Psoas muscle (tissue), 8 donors: ENCODE measurements around the gene EXOC3. TPM values are rescaled to one million over a fixed set of nuclear protein-coding genes. Genes with fewer than 3 reads are reported as not detected.

Experiments
- ATAC-seq, 4 donors: fragments of 200-7000 bp; cut with Tn5 transposase; one replicate each; pipeline ENCODE4 v1.9.1; 2020; ENCODE audit warnings: moderate library complexity in 3 of 4, mild to moderate bottlenecking in 2 of 4
- DNase-seq, 2 donors: peaks; one replicate each; pipeline ENCODE4 v3.0.0-alpha.2; 2020
- H3K27ac ChIP-seq: fragments of 200-600 bp; one replicate; pipeline ENCODE4 v1.8.0; 2022
- H3K27me3 ChIP-seq, 3 donors: fragments of 200-600 bp in 1 of 3; one replicate each; pipeline versions ENCODE4 v1.6.1 to v1.8.0; 2013 to 2022; ENCODE audit warnings: low read length in 2 of 3, mild to moderate bottlenecking in 2 of 3, moderate library complexity in 1 of 3; ENCODE audit not compliant: insufficient read depth in 3 of 3
- H3K36me3 ChIP-seq, 2 donors: fragments of 200-600 bp in 1 of 2; one replicate each; pipeline versions ENCODE4 v1.6.1 to v1.8.0; 2013 to 2022; ENCODE audit warnings: low read depth in 1 of 2, mild to moderate bottlenecking in 1 of 2, moderate library complexity in 1 of 2; ENCODE audit not compliant: insufficient read depth in 1 of 2
- H3K4me1 ChIP-seq: fragments of 200-600 bp; one replicate; pipeline ENCODE4 v1.8.0; 2022
- H3K4me3 ChIP-seq: fragments of 200-600 bp; one replicate; pipeline ENCODE4 v1.8.0; 2022; ENCODE audit warnings: mild to moderate bottlenecking
- H3K9me3 ChIP-seq: fragments of 200-600 bp; one replicate; pipeline ENCODE4 v1.8.0; 2022
- WGBS, 3 donors: extraction: QIAGEN DNeasy Blood & Tissue Kit; methylation state at CpG; one replicate each; pipeline versions ENCODE4 v1.1.6 to v1.1.7; 2013; 5-methylcytosine and 5-hydroxymethylcytosine counted together
- intact Hi-C, 2 donors: fragments of 100-400 bp; cut with DNase I; formaldehyde crosslinking; loops; one replicate each; pipeline versions ENCODE4 v1.11.0 to v1.14.2; 2022
- polyA plus RNA-seq, 3 donors: library from polyadenylated mRNA; stranded (reverse); fragments of 200-250 nt; gene quantifications; one replicate each; pipeline ENCODE4 v1.2.3, GENCODE V29; 2013
- total RNA-seq, 4 donors: library from RNA; stranded (reverse); fragmentation: NEBNext Ultra II Directional in 2 of 4; extraction: Animal tissue kit (Norgen Biotek cat#: 25700) in 2 of 4; gene quantifications; one replicate each; pipeline versions ENCODE4 v1.2.1 to v1.2.4, GENCODE V29; 2021 to 2023
- TF ChIP-seq, protein P1 (sequence below): fragments of 200-600 bp; IDR thresholded peaks from one replicate; pipeline ENCODE4 v1.8.0; 2022; ENCODE audit warnings: antibody characterized with exemption
- donor health status: healthy with polysubstance abuse.
- donor health status: DM: no; HTN: no; CAD: no; lungs with moderate emphysema.
- donor health status: Bipolar disorder and iron deficiency.
- donor health status: healthy.
- donor health status: DM: yes; HTN: yes; CAD: no.
- donor health status: DM: no; HTN: no; CAD: no.
- donor health status: DM: no; HTN: no; CAD: no.
- donor health status: DM: yes; HTN: yes; CAD: no.

EXOC3 gene
- total and polyA plus RNA-seq, 7 donors, result 38.2 to 63.4 (median 56.5) TPM

DNA sequence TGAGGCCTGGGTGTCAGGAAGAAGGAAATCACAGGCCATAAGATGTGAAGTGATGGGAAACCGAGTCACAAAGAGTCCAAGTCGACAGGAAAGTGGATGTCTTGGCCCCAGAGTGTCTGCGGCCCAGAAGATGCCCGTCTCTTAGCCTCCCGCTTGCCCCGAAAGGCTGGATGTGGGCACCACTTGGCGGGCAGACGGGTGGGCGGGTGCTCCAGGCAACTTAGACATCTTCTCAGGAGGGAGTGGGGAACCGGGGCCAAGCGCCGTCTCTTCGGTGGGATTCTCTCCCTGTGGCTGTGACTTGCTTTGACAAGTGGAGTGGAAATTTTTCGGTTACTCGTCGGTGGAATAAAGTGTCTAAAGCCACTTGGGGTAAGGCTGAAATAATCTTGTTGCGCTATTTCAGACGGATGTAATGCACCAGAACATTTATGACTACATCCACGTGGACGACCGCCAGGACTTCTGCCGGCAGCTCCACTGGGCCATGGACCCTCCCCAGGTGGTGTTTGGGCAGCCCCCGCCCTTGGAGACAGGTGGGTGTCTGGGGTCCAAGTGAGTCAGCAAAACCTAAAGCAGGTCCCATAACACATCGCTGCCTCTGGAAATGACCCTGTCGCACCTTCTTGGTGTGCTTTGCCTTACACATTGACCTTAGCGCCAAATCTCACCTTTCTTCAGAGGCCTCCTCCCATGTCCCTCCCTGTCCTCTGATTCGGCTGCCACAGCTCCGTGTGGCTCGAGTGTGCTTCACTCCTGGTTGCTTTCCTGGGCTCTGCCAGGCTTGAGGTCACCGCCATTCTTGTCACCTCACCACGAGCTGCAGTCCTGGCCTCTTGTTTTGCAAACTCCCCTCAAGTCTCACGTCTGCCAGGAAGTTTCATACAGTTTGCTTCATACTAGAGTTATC, 20.4 kb upstream of the EXOC3 start:
- H3K9me3 ChIP-seq, result no peaks in the 10 kb centered on the region
- peak; percentile 2 to 39 for DNase-seq
- WGBS, 3 donors, result 73 to 74% (median 74%) methylated on average over 32 of the region's 32 CpGs

DNA sequence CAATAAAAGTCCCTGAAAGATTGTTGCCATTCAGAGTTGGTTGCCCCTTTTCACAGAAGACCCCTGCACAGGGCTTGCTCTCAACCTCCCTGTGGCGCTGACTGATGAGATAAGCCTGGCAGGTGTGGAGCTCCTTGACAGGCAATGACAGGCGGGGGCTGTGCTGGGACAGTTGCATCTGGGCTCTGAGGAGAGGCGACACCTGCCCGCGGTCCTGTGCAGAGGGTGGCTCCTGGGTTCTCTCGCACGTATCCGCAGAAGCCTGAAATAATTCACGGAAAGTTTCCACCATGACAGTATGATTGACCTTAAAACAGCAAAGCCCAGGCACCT, 19.8 kb upstream of the EXOC3 start:
- Histone ChIP-seq H3K36me3 (no peaks in the 10 kb centered on the region), H3K9me3 (no peaks in the 10 kb centered on the region), H3K27me3 (peaks cover 0 to 4% (median 0%) of the 10 kb centered on the region in 3 donors), H3K27ac (no peak overlapping the region), H3K4me1 (no peaks in the 10 kb centered on the region), H3K4me3 (no peak overlapping the region)
- WGBS, 3 donors, result 73 to 80% (median 79%) methylated on average over 9 of the region's 9 CpGs
- ATAC-seq (no peak), DNase-seq (peak in 1 of 2 donors; percentile 23)
- TF ChIP-seq, protein P1, sequence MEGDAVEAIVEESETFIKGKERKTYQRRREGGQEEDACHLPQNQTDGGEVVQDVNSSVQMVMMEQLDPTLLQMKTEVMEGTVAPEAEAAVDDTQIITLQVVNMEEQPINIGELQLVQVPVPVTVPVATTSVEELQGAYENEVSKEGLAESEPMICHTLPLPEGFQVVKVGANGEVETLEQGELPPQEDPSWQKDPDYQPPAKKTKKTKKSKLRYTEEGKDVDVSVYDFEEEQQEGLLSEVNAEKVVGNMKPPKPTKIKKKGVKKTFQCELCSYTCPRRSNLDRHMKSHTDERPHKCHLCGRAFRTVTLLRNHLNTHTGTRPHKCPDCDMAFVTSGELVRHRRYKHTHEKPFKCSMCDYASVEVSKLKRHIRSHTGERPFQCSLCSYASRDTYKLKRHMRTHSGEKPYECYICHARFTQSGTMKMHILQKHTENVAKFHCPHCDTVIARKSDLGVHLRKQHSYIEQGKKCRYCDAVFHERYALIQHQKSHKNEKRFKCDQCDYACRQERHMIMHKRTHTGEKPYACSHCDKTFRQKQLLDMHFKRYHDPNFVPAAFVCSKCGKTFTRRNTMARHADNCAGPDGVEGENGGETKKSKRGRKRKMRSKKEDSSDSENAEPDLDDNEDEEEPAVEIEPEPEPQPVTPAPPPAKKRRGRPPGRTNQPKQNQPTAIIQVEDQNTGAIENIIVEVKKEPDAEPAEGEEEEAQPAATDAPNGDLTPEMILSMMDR, result no peak
- intact Hi-C loops, result no loop called here

More for the DNA sequence above, 20.4 kb upstream of the EXOC3 start:
- TF ChIP-seq, protein P1, result no peak
- H3K4me3 ChIP-seq, result no peak overlapping the region
- peaks cover 0 to 4% (median 0%) of the 10 kb centered on the region in 3 donors for H3K27me3 ChIP-seq
- intact Hi-C loops, result no loop called here
- no peak overlapping the region for H3K27ac ChIP-seq
- H3K36me3 ChIP-seq, result no peaks in the 10 kb centered on the region
- H3K4me1 ChIP-seq, result no peaks in the 10 kb centered on the region
- ATAC-seq, result no peak

DNA sequence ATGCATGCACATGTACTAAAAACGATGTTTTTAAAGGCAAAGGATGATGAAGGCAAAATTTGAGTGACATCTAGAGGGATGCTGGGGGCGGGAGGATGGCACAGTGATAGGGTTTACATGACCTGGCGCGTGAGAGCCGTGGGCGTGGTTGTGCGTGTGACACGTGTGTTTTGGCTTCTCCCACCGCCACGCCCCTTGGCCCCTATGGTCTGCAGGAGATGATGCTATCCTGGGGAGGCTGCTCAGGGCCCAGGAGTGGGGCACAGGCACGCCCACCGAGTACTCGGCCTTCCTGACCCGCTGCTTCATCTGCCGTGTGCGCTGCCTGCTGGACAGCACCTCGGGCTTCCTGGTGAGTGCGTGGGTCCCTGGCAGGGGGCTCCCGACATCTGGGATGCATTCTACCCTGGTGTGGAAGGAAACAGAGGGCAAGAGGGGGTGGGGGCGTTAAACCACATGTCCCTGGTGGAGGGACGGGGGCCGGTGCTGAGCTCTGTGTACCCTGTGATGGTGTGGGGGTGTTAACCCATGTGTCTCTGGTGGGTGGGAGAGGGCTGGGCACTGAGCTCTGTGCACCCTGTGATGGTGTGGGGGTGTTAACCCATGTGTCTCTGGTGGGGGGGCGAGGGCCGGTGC, 19.2 kb upstream of the EXOC3 start:
- Histone ChIP-seq H3K4me3 (no peak overlapping the region), H3K4me1 (no peaks in the 10 kb centered on the region), H3K27ac (no peak overlapping the region), H3K36me3 (no peaks in the 10 kb centered on the region), H3K27me3 (peaks cover 0 to 4% (median 1%) of the 10 kb centered on the region in 3 donors), H3K9me3 (no peaks in the 10 kb centered on the region)
- ATAC-seq (no peak), DNase-seq (peak in 1 of 2 donors; percentile 34)
- intact Hi-C loops, result no loop called here
- TF ChIP-seq, protein P1, result no peak
- WGBS, 3 donors, result 78 to 80% (median 79%) methylated on average over 24 of the region's 24 CpGs

DNA sequence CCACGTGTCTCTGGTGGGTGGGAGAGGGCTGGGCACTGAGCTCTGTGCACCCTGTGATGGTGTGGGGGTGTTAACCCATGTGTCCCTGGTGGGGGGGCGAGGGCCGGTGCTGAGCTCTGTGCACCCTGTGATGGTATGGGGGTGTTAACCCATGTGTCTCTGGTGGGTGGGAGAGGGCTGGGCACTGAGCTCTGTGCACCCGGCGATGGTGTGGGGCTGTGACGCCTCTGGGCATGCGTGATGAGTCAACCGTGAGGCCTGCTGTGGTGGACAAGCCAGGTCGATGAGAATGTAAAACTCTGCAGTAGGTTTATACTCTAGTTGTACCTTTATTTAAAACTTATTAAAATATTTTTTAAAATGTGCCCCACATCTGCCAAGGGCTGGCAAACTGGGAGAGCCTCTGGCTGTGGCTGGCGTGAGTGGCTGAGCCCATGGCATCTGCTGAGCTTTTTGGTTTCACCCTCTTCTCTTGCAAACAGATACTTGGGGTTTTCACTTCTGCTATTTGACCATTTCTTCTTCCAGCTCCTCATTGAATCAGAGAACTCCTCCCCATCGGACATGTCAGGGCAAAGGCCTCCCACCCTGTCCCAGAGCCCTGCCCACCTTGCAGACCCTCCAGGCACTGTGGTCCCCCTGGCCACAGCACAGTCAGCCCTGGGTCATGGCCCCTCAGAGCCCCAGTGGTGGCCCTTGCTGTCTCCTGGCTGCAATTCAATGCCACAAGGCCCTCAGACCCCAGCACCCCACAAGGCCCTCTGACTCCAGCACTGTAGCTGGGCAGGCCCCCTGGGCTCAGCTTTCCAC, 18.5 kb upstream of the EXOC3 start:
- Histone ChIP-seq H3K9me3 (no peaks in the 10 kb centered on the region), H3K27ac (no peak overlapping the region), H3K36me3 (no peaks in the 10 kb centered on the region), H3K4me3 (no peak overlapping the region), H3K4me1 (no peaks in the 10 kb centered on the region), H3K27me3 (peaks cover 0 to 4% (median 1%) of the 10 kb centered on the region in 3 donors)
- ATAC-seq (no peak), DNase-seq (peak in 1 of 2 donors; percentile 30)
- intact Hi-C loops, result no loop called here
- TF ChIP-seq, protein P1, result no peak
- 85 to 86% (median 85%) methylated on average over 11 of the region's 11 CpGs for WGBS, 3 donors
